HG03558 (cell line): ENCODE measurements around the gene CEACAM8.
"Not testable (repeated sequence)": the region's sequence is repeated elsewhere in the genome, so short reads cannot be mapped to it uniquely, and the experiment has no call there.

Source experiments
- ATAC-seq: cut with Tn5 transposase; IDR thresholded peaks from one replicate; pipeline ENCODE4 v1.9.1; 2021; ENCODE audit warnings: moderate number of reproducible peaks; ENCODE audit not compliant: unreplicated experiment; ENCODE audit errors: extremely low read depth

CEACAM8 gene

DNA sequence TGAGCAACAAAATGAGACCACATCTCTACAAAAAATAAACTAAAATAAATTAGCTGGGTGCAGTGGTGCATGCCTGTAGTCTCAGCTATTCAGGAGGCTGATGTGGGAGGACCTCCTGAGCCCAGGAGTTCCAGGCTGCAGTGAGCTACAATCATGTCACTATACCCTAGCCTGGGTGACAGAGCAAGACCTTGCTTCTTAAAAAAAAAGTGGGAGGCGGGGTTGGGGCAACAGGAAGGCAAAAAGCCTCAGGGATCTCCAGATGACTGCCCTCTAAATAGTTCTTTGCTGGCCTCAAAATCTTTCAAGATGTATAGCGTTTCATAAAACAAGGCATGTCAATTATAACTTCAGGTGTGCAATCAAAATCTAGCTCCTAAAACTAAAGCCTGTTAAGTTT is 18.5 kb downstream of the CEACAM8 start:
- no peak for ATAC-seq

DNA sequence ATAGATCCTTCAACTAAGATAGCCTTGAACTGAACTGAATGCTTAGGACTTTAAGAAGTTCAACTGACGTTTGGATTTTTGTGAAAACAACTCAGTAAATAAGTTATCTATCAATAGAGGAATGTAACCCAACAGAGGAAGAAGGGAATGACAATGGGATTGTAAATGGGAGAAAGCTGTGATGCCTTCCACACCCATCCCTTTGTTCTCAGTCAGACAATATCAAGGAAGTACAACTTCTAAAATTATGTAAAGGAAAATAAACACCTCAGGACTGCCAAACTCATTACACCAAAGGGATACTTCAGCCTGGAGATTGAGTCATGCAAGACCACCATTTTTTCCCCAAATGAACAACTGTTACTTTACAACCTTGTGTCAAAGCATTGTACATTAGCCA is 21.1 kb downstream of the CEACAM8 start:
- ATAC-seq = no peak

DNA sequence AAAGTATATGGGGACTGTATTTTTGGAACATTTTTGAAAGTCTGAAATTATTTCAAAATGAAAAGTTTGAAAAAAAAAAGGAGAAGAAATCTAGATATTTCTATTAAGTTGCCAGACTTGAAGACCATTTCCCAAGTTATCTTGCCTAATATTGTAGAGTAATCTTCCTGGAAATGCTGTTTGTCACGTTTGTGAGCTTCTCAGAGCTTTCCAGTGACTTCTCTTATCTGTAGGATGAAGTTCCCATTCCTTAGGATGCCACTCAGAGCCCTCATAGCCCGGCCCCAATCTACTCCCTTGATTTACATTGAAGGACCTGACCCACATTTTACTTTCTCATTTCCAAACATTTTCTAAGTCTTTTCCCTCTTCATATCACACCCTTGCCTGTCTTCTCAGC is 23.6 kb downstream of the CEACAM8 start:
- ATAC-seq = no peak

DNA sequence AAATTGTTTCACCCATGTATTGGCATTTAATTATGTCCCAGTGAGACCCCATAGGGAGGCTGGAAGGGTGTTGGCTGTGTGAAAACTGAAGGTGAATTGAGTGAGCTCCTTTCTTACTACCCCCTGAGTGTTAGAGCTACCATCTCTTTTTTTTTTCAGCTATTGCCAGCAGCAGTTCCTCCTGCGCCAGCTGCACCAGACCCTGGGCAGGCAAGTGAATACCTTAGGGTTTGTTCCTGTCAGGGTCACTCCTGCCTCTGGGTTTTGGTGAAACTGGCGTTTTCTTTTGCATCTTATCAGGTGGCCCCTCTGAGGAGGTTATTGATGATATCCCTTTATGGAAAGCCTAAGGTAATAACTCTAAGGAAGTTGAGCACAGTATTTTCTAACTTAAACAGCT is 25.5 kb downstream of the CEACAM8 start:
- no peak for ATAC-seq

DNA sequence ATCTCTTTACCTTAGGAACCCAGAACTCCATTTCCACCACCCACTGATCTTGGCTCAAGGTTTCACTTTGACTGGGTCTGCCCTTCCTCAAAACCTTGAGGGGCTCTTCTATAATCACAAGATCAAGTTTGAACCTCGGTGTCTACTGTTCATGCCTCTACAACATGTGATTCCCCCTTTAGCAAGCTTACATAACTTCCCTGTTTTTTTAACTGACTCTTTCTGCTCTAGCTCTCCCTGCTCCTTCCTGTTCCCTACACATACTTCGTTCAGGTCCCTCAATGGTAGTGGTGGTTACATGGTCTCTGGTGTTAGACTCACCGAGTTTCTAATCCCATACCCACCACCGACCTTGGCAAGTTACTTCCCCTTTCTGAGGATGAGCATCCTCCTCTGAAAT is 26.7 kb downstream of the CEACAM8 start:
- no peak for ATAC-seq

DNA sequence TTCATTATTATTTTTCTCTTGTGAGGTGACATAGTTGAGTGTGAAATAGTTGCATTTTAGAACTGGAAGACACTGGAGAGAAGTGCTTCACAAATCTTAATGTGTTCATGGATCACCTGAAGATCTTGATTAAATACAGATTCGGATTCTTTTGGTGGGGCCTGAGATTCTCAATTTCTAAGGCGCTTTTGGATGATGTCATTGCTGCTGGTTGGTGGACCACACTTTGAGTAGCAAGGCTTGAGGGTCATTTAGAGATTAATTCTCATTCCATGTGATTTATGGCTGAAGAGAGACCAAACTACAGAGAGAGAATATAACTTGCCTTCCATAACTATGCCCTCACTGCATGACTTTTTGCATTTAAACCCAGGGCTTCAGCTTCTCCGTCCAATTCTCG is 27.2 kb downstream of the CEACAM8 start:
- no peak for ATAC-seq

DNA sequence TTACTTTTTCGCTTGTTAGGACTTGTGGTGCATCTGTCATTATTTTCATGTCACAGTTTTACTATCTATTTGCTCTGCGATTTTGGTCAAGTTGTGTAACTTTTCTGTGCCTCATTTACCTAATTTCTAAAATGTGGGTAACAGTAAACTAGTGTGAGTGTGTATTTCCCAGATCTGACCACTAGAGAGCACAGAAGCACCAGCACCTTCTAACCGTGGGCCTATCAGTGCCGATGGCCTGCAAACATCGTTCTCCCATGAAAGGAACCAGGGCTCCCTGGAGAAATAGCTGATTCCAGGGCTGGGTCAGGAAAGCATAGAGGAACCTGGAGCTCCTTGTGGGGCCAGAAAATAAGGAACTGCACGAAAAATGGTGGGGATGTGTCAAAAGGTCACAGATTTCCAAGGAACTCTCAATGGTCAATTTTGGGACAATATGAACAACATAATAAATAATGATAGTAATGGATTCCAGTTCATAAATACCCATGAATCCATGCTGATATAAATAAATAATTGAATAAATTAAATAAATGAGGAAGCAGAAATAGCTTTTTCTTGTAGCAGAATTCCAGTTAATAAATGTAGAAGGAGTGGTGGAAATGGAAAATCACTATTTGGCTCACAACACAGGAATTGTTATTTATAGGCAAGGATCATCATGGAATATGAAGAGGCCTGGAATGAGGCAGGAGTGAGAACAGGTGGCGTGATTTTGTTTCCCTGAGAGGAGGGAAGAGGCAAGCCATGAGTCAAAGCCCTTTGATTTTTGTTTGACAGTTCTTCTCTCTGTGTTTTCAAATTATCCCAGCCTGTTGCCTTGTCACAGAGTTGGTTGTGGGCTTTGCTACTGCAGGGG is 31.1 kb downstream of the CEACAM8 start:
- ATAC-seq = no peak

DNA sequence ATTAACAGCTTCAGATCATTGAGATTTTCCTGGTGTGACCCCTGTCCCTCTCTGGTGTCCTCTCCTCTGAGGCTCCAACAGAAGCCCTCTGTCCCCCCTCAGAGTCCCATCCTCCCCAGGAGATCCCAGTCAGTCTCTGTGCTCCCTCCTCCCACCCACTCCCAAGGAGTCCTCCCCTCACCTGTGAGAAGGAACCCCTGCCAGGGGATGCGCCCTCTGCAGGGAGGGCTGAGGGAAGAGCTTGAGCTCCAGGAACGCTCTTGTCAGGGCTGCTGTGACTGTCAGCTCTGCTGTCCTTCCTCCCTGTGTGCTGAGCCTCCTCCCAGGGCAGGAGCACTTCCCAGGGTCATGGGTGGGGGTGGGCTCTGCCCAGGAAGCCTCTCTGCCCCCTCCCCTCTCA is 33.2 kb downstream of the CEACAM8 start:
- ATAC-seq = no peak

DNA sequence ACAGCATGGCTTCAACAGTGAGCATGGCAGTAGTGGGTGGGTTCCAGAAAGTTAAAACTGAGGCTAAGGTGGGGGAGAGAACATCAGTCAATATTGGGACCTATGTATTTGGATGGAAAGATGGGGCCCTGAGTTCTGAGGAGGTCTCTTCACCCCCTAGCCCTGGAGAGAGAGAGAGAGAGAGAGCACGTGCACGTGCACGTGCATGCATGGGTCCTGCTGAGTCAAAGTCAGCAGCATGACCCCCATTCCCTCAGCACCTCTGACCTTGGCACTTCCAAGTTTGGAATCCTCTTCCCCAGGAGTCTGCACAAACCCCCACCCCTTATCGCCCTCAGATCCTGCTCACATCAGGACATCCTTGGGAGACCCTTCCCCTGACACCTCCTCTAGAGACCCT is 34.0 kb downstream of the CEACAM8 start:
- ATAC-seq = no peak

DNA sequence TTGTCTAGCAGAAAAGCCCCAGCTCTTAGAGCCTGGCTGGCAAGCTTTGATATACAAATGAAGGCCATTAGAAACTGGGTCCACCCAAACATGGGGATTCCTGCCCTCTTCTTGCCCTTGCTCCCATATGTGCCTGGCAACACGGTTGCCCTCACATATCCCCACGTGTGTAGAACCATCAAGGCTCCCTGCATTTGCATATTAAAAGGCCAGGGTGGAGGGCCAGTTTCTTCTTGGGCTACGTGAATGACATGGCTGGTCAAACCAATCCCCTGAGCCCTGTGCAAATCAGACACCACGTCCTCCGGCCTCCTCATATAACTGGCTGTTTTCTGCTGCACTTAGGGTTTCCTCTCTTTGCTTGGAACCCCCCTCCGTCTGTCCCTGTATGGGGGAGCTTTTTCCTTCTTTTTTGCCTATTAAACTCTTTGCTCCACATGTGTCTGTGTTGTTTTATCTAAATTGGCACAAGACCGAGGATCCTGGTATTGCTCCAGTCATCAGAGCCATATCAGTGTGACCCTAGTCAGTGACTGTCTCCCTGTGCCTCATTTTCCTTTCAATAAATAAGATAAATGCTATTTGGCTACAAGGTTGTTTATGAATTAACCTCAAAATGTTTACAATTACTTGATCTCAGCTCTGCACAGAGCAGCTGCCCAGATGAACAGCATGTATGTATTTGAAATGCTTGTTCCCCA is 36.1 kb downstream of the CEACAM8 start:
- ATAC-seq = no peak

DNA sequence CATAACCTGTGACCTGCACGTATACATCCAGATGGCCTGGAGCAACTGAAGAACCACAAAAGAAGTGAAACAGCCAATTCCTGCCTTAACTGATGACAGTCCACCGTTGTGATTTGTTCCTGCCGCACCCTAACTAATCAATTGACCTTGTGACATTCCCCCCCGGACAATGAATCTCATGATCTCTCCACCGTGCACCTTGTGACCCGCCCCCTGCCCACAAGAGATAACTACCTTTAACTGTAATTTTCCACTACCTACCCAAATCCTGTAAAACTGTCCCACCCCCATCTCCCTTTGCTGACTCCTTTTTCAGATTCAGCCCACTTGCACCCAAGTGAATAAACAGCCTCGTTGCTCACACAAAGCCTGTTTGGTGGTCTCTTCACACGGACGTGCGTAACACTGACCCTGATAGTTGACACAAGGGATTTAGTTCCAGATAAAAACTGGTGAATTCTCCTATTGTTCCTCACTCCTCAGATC is 37.3 kb downstream of the CEACAM8 start:
- not testable (repeated sequence) for ATAC-seq

DNA sequence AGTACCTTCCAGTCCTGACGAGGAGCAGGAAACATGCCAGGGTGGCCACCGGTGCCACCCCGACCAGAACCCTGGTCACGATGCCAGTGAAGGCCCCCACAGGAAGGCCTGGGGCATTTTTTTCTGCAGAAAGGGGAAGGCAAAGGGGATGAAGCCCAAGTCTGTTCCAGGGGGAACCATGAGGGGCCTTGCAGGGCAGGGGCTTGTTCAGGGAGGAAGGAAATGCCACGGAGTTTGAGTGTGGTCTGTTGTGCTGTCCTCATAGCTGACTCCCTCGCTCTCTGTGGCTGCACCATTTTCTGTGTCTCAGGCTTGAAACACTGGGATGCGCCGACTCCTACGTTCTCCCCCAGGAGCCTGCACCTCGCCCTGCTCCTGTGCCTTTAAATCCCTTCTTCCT is 38.9 kb downstream of the CEACAM8 start:
- ATAC-seq = no peak

DNA sequence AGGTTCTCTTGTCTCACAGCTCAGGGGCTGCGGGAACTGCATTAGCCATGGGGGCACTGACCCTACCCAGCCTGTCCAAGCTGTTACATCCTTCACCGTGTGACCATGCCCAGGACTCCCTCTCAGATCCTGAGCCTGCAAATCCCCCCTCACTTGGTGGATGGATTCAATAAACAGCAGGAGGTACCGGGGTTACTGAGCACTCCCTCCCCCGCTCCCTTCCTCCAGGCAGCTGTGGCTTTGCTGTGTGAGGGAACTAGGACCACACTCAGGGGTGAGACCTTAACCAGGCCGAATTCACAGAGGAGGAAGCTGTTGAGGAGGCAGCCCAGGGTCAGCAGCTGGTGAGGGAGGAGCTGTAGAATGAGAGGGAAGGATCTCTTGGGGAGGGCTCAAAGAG is 39.4 kb downstream of the CEACAM8 start:
- no peak for ATAC-seq

DNA sequence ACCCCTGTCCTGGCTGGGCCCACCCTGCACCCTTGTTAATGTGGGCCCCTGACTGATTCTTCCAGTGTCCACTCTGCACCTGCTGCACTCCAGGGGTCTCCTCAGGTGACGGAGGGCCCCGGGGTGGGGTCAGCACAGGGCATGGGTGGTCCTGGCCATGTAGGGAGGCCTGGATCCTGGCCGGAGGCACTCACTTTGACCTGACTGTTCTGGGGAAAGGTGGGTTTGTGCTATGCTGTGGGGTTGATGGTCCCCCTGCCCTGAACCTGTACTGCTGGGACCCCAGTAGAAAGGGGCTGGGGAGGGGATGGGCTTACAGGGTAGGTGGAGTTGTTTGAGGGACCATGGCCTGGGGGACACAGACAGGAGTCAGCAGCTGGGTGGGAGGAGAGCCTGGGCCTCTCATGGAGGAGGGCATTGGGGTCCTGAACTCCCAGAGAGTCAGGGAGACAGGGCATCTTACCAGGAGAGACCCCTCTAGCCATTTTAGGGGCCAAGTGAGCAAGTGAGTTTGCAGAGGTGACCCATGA is 40.6 kb downstream of the CEACAM8 start:
- no peak for ATAC-seq

DNA sequence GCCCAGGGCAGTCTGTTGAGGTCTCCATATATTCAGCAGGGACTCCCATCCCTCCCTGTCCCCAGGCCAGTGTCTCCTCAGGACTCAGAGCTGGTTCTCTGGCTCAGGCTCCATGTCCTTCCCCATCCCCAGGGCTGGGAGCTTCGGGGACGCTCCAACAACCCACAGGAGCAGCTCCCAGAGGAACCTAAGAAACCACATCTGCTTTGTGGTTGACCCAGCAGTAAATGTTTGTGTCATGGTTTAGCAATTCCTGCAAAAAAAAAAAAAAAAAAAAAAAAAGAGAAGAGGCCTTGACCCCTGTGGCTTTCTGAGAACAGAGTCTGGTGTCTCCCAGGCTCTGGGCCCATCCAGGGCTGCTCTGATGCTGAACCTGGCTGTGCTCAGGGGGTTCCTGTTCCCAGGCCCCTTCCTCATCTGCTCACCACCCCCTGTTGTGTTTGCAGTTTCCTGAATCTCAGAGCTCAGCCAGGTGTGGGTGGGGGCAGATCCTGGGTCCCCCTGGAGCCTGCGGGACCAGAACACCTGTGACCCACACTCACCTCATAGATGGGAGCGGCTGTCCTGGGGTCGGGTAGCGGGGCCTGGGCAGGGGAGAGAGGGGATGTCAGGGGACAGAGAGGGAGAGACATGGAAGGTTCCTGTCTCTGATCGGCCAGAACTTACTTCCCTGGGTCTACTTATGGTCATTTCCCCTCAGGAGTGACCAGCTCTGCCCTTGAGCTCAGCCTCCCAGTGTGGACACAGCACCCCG is 41.3 kb downstream of the CEACAM8 start:
- no peak for ATAC-seq

DNA sequence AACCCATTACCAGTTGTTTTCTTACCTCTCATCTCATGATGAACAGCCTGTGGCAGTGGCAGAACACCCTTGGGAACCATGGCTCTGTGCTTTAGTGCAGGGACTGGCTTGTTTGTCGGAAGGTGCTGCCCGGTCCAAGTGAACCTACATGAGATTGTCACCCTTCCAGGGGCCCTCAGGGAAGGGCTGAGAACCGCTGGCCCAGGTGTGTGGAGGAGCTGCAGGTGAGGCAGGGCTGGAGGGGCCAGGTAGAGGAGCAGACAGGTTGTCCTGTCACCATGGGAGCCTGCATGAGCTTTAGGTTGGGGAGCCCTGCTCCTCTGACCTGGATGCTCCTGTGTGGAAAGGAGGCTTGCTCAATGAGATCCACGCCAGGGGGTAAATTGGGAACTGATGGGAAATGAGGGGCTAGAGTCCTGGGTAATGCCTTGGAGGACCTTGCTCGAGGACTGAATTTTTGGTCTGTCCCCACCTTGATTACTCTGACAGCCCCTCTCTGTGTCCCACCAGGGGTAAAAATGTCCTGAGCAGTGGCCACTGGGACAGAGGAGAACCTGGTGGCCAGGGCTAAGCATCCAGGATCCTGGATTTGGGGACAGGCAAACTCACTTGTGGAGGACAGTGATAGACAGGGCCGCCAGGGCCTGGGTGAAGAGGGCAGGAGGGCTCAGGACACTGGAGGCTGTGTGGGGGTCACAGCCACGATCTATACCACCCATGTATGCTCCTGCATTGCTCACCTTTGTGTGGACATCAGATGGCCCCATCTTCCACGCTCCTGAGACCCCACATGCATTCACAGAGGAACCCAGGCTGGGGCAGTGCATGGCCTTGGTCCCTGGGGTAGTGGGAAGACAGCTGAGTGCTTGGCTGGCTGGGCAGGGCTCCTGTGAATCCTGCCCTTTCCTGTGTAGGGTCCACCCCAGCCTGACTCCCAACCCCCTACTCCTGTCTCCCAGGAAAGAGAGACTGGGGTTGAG is 42.3 kb downstream of the CEACAM8 start:
- no peak for ATAC-seq

DNA sequence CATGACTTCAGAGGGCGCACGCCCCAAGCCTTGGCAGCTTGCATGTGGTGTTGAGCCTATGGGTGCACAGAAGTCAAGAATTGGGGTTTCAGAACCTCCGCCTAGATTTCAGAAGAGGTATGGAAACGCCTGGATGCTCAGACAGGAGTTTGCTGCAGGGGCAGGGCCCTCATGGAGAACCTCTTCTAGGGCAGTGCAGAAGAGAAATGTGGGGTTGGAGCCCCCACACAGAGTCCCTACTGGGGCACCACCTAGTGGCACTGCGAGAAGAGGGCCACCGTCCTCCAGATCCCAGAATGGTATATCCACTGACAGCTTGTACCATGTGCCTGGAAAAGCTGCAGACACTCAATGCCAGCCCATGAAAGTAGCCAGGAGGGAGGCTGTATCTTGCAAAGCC is 44.2 kb downstream of the CEACAM8 start:
- not testable (repeated sequence) for ATAC-seq

DNA sequence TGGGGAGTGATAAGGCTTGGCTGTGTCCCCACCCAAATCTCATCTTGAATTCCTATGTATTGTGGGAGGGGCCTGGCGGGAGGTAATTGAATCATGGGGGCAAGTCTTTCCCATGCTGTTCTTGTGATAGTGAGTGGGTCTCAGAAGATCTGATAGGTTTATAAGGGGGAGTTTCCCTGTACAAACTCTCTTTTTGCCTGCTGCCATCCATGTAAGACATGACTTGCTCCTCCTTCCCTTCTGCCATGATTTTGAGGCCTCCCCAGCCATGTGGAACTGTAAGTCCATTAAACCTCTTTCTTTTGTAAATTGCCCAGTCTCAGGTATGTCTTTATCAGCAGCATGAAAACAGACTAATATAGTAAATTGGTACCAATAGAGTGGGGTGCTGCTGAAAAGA is 45.7 kb downstream of the CEACAM8 start:
- not testable (repeated sequence) for ATAC-seq

DNA sequence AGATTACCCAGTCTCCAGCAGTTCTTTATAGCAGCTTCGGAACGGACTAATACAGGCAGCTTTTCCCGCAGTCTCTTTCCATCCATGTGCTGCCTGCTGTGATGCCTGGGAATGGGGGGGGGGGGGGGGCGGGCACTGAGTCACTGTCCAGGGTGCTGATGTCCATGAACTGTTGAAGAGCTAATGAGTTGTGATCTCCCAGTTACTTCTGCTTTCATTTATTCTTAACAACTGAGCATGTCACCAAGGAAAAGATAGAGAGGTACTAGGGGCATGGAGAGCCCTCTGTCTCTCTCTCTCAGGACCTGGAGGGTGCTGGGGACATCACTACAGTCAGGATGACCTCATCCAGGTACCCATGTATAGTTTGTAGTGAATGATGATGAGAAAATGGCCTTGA is 46.2 kb downstream of the CEACAM8 start:
- ATAC-seq = no peak

DNA sequence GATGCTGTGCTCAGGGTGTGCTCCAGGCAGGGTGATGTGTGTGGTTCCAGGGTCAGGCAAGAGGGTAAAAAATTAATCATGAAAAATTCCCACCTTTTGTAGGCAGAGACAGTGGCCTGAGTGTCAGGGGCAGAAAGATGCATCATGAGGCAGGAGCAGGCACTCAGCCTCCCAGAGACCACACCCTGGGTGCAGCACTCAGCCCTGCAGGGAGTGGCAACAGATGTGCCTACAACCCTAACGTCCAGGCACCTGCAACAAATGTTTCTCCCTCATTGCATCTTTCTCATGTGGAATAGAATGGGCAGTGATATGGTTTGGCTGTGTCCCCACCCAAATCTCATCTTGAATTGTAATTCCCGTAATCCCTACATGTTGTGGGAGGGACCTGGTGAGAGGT is 46.8 kb downstream of the CEACAM8 start:
- no peak for ATAC-seq
